WTC11 (cell line): ENCODE results near the gene MAP7D3. TPM values are rescaled to one million over a fixed set of nuclear protein-coding genes. Genes with fewer than 3 reads are reported as not detected.

Experiments used
- ATAC-seq: fragments of 200-7000 bp; cut with Tn5 transposase; 2 replicates; pipeline ENCODE4 v1.10.0; 2021; ENCODE audit warnings: mild to moderate bottlenecking, moderate library complexity
- CTCF ChIA-PET: fragments of 300-600 bp; sonication (Branson Sonifier 250); formaldehyde crosslinking; loops from one replicate; lab custom pipeline; 2021; ENCODE audit warnings: antibody characterized with exemption; lab: Charles Lee
- POLR2A ChIA-PET: fragments of 350-600 bp; sonication (Branson Sonifier 250); formaldehyde crosslinking; loops from one replicate; lab custom pipeline; 2021; ENCODE audit warnings: antibody characterized with exemption; lab: Charles Lee
- DNase-seq: peaks from one replicate; pipeline ENCODE4 v3.0.0; 2021; ENCODE audit warnings: low spot score
- H3K27ac Mint-ChIP-seq: 2 replicates; pipeline ENCODE4 v1.8.0; 2021; ENCODE audit warnings: mixed read lengths
- H3K27me3 Mint-ChIP-seq: 2 replicates; pipeline ENCODE4 v1.8.0; 2021; ENCODE audit warnings: low read depth, mild to moderate bottlenecking, moderate library complexity, mixed read lengths
- H3K36me3 Mint-ChIP-seq: 2 replicates; pipeline ENCODE4 v1.8.0; 2021; ENCODE audit warnings: mixed read lengths
- H3K4me1 Mint-ChIP-seq: 2 replicates; pipeline ENCODE4 v1.8.0; 2022; ENCODE audit warnings: mixed read lengths
- H3K4me3 Mint-ChIP-seq: 2 replicates; pipeline ENCODE4 v1.8.0; 2021; ENCODE audit warnings: mild to moderate bottlenecking, moderate library complexity, mixed read lengths
- H3K9me3 Mint-ChIP-seq: 2 replicates; pipeline ENCODE4 v1.8.0; 2021; ENCODE audit warnings: mixed read lengths
- ATF1 ChIP-seq: sonication (generic); formaldehyde crosslinking; IDR thresholded peaks from 2 replicates; pipeline ENCODE4 v1.8.1; 2023; ENCODE audit warnings: mild to moderate bottlenecking, moderate library complexity, missing genetic modification reagents
- CDX4 ChIP-seq: fragments of 250-450 bp; sonication (Bioruptor Pico); IDR thresholded peaks from 2 replicates; pipeline ENCODE4 v1.9.0; 2021; ENCODE audit warnings: moderate library complexity, mild to moderate bottlenecking, inconsistent platforms, borderline replicate concordance
- CREM ChIP-seq: sonication (generic); formaldehyde crosslinking; IDR thresholded peaks from 2 replicates; pipeline ENCODE4 v1.8.1; 2022; ENCODE audit warnings: mild to moderate bottlenecking, missing genetic modification reagents, moderate library complexity
- FOXK1 ChIP-seq: sonication (generic); formaldehyde crosslinking; IDR thresholded peaks from 2 replicates; pipeline ENCODE4 v1.8.0; 2022; ENCODE audit warnings: mild to moderate bottlenecking, moderate library complexity, missing genetic modification reagents
- GTF2I ChIP-seq: fragments of 250-450 bp; sonication (Bioruptor Pico); conservative IDR thresholded peaks from 2 replicates; pipeline ENCODE4 v1.4.0; 2021; ENCODE audit warnings: mild to moderate bottlenecking
- MXD4 ChIP-seq: fragments of 250-450 bp; sonication (Bioruptor Pico); IDR thresholded peaks from 2 replicates; pipeline ENCODE4 v1.8.0; 2021; ENCODE audit warnings: mild to moderate bottlenecking, moderate library complexity, borderline replicate concordance
- NFE2L1 ChIP-seq: sonication (generic); formaldehyde crosslinking; IDR thresholded peaks from 2 replicates; pipeline ENCODE4 v1.8.1; 2023; ENCODE audit warnings: missing genetic modification reagents
- NR2C2 ChIP-seq: sonication (generic); formaldehyde crosslinking; IDR thresholded peaks from 2 replicates; pipeline ENCODE4 v1.8.0; 2022; ENCODE audit warnings: mild to moderate bottlenecking, missing genetic modification reagents
- PRDM15 ChIP-seq: sonication (generic); formaldehyde crosslinking; IDR thresholded peaks from 2 replicates; pipeline ENCODE4 v1.8.0; 2022; ENCODE audit warnings: missing genetic modification reagents
- PRRX2 ChIP-seq: fragments of 250-450 bp; sonication (Bioruptor Pico); IDR thresholded peaks from 2 replicates; pipeline ENCODE4 v1.8.0; 2021; ENCODE audit warnings: mild to moderate bottlenecking
- RELA ChIP-seq: sonication (generic); formaldehyde crosslinking; IDR thresholded peaks from 2 replicates; pipeline ENCODE4 v1.8.1; 2022; ENCODE audit warnings: missing genetic modification reagents, mild to moderate bottlenecking, borderline replicate concordance
- SMAD3 ChIP-seq: sonication (generic); formaldehyde crosslinking; IDR thresholded peaks from 2 replicates; pipeline ENCODE4 v1.8.0; 2022; ENCODE audit warnings: missing genetic modification reagents, mild to moderate bottlenecking, borderline replicate concordance
- ZNF121 ChIP-seq: sonication (generic); formaldehyde crosslinking; IDR thresholded peaks from 2 replicates; pipeline ENCODE4 v1.8.0; 2023; ENCODE audit warnings: missing genetic modification reagents
- ZNF232 ChIP-seq: sonication (generic); formaldehyde crosslinking; IDR thresholded peaks from 2 replicates; pipeline ENCODE4 v1.8.0; 2022; ENCODE audit warnings: mild to moderate bottlenecking, missing genetic modification reagents
- ZSCAN18 ChIP-seq: fragments of 250-450 bp; sonication (Bioruptor Pico); IDR thresholded peaks from 2 replicates; pipeline ENCODE4 v2.1.2; 2022; ENCODE audit warnings: mild to moderate bottlenecking, moderate library complexity
- total RNA-seq: library from RNA; stranded (reverse); gene quantifications from 3 replicates; pipeline ENCODE4 v1.2.3, GENCODE V29; 2021

MAP7D3 gene
- total RNA-seq, 1 experiment from 2014 or later: 12.3 TPM

- ChIA-PET CTCF (no interaction called here), POLR2A (no interaction called here)
- DNase-seq: no peak
- no peak overlapping the region for H3K4me3 Mint-ChIP-seq
- TF ChIP-seq PRRX2 (CRISPR knock-in tag) (no peak), FOXK1 (CRISPR knock-in tag) (no peak), SMAD3 (CRISPR knock-in tag) (no peak), MXD4 (CRISPR knock-in tag) (no peak), CREM (CRISPR knock-in tag) (no peak), PRDM15 (CRISPR knock-in tag) (no peak)
- no peaks in the 10 kb centered on the region for H3K27me3 Mint-ChIP-seq
- no peaks in the 10 kb centered on the region for H3K4me1 Mint-ChIP-seq
- H3K9me3 Mint-ChIP-seq: no peaks in the 10 kb centered on the region
- no peak for ATAC-seq
- no peaks in the 10 kb centered on the region for H3K36me3 Mint-ChIP-seq
- no peak overlapping the region for H3K27ac Mint-ChIP-seq
Measured at GRCh38 chrX:136190038-136190713, 61.0 kb downstream of the MAP7D3 start.

GRCh38 chrX:136189222-136189621 lies 62.0 kb downstream of the MAP7D3 start:
- ChIA-PET CTCF (no interaction called here), POLR2A (no interaction called here)
- H3K9me3 Mint-ChIP-seq: no peaks in the 10 kb centered on the region
- DNase-seq (no peak), ATAC-seq (no peak)
- no peaks in the 10 kb centered on the region for H3K36me3 Mint-ChIP-seq
- no peaks in the 10 kb centered on the region for H3K4me1 Mint-ChIP-seq
- H3K4me3 Mint-ChIP-seq: no peak overlapping the region
- H3K27me3 Mint-ChIP-seq: no peaks in the 10 kb centered on the region
- TF ChIP-seq ATF1 (no peak), PRDM15 (CRISPR knock-in tag) (no peak), ZNF121 (no peak), ZNF232 (CRISPR knock-in tag) (no peak), NR2C2 (CRISPR knock-in tag) (no peak), NFE2L1 (CRISPR knock-in tag) (no peak), CDX4 (CRISPR knock-in tag) (no peak), ZSCAN18 (CRISPR knock-in tag) (no peak), GTF2I (no peak), PRRX2 (CRISPR knock-in tag) (no peak), RELA (CRISPR knock-in tag) (no peak)
- TF ChIP-seq, all 79 proteins: peak for 0
- no peak overlapping the region for H3K27ac Mint-ChIP-seq
